MM.1S (cell line): ENCODE measurements around the gene ANKRD13D.

ENCODE experiments used
- EZH2phosphoT487 ChIP-seq: fragments of 300-600 bp; sonication (generic); IDR thresholded peaks from 2 replicates; pipeline ENCODE4 v1.6.1; 2018; ENCODE audit warnings: antibody characterized with exemption, low read length
- TF ChIP-seq, protein P1 (sequence below): fragments of 300-600 bp; sonication (generic); IDR thresholded peaks from 2 replicates; pipeline ENCODE4 v1.5.1; 2016; ENCODE audit warnings: antibody characterized with exemption, low read length, mixed read lengths

DNA sequence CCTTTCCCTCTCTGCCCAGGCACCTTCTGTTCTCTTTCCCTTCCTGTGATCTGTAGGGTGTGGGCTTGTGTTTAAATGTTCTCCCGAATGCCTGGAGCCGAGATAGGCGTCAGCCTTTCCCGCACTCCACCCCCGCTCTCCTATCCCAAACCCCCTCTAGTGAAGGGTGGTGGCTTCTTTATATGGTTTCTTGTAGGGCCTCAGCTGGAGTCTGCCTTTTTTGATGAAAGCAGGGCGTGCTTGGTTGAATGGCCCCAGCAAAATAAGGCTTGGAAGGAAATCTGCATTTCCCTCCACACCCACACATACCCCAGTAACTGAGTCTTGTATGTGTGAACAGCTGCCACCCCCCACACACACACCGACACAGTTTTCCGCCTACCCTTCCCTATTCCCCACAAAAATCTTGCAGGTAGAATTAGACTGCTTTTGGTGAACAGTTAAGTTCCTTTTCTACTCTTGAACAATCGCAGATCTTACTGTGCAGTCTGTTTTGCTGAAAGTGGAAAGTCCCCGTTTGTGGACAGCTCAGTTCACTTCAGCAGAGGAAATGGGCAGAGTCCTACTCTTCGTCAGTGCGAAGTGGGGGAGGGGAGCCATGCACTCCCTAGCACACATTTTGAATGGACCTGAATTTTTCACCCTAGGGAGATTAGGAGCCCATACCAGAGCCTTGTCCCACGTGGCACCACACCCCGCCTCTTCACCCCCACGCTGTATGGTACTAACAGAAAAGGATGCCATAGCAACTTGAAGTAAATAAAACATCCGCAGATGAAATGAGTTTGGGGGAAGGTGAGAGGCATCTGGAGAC, 48.3 kb upstream of the ANKRD13D start:
- TF ChIP-seq, protein P1, sequence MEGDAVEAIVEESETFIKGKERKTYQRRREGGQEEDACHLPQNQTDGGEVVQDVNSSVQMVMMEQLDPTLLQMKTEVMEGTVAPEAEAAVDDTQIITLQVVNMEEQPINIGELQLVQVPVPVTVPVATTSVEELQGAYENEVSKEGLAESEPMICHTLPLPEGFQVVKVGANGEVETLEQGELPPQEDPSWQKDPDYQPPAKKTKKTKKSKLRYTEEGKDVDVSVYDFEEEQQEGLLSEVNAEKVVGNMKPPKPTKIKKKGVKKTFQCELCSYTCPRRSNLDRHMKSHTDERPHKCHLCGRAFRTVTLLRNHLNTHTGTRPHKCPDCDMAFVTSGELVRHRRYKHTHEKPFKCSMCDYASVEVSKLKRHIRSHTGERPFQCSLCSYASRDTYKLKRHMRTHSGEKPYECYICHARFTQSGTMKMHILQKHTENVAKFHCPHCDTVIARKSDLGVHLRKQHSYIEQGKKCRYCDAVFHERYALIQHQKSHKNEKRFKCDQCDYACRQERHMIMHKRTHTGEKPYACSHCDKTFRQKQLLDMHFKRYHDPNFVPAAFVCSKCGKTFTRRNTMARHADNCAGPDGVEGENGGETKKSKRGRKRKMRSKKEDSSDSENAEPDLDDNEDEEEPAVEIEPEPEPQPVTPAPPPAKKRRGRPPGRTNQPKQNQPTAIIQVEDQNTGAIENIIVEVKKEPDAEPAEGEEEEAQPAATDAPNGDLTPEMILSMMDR: no peak
- TF ChIP-seq EZH2phosphoT487: no peak
